ENCODE data around the gene KCNK6. TPM values are rescaled to one million over a fixed set of nuclear protein-coding genes. Genes with fewer than 3 reads are reported as not detected.

The KCNK6 gene
- total RNA-seq, 1 experiment from 2014 or later, result 6.5 TPM

DNA sequence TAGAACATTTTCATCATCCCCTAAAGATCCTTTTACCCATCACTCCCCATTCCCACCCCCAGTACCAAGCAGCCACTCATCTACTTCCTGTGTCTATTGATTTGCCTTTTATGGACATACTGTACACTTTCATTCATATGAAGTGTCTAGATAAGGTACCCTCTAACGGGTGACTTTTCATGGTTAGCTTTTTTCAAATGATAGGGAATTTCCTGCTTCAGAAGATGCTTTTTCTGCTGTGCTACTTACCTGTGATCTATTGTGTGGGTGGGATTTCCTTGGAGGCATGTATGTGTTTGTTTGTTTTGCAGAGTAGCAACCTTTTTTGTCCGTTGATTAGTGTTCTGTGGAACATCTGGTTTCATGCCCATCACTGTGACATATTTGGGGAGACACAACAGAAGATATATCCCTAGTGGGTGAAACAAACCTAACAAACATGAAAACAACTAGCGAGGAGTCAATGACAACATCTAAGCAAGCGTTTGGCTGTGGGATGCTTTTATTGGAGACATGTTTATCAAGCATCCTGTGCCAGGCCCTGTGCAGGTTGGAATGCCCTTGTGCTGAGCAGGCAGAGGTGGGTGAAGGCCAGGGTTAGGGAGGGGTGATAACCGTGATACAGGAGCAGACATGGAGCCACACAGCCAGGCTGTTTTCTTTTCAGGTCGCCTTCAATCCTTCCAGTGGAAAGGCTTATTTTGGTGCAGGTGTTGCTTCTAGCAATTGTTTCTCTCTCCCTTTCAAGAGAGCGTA lies 37.7 kb upstream of the KCNK6 start:
- Histone ChIP-seq H4K5ac (ENCODE audit: insufficient read length, low read depth, low read length) (no peak overlapping the region), H3T11ph (ENCODE audit: low read length) (no peak overlapping the region), H3K9ac (ENCODE audit: extremely low read depth, insufficient read length, low read length) (no peak overlapping the region), H2BK5ac (ENCODE audit: insufficient read length, low read length) (no peak overlapping the region), H3K79me2 (ENCODE audit: insufficient read depth, low read length) (peaks cover 8% of the 10 kb centered on the region; the same call in 1 of the 2 replicates), H3K27ac (ENCODE audit: insufficient read length, low read depth, low read length) (no peak overlapping the region), H4K8ac (replicated peaks; ENCODE audit: insufficient read length, low read depth, low read length) (no peak overlapping the region), H3K9me3 (ENCODE audit: control insufficient read depth, low read depth, low read length) (no peaks in the 10 kb centered on the region), H3K18ac (ENCODE audit: insufficient read length, low read depth, low read length) (no peak overlapping the region), H3K27me3 (ENCODE audit: insufficient read depth, low read length) (no peaks in the 10 kb centered on the region), H2AFZ (ENCODE audit: low read length) (no peak overlapping the region), H3K23me2 (ENCODE audit: insufficient read length, low read depth, low read length, poor library complexity, severe bottlenecking) (no peaks in the 10 kb centered on the region), H2BK120ac (ENCODE audit: low read depth, low read length, poor library complexity, severe bottlenecking) (no peak overlapping the region), H2AK5ac (ENCODE audit: insufficient read length, low read length) (no peak overlapping the region), H4K20me1 (ENCODE audit: control insufficient read depth, insufficient read depth, insufficient read length) (no peaks in the 10 kb centered on the region), H4K91ac (ENCODE audit: insufficient read length, low read depth, low read length) (no peak overlapping the region), H3K4ac (ENCODE audit: low read depth, low read length) (no peak overlapping the region), H3K79me1 (ENCODE audit: insufficient read depth, low read depth, low read length, poor library complexity, severe bottlenecking) (peaks cover 6% of the 10 kb centered on the region), H3K14ac (ENCODE audit: insufficient read depth, low read length) (no peak overlapping the region), H3K4me1 (ENCODE audit: insufficient read depth, low read length) (no peaks in the 10 kb centered on the region), H2BK15ac (ENCODE audit: low read depth, low read length) (no peak overlapping the region), H3K23ac (ENCODE audit: insufficient read length, low read depth, low read length) (no peak overlapping the region), H3K56ac (ENCODE audit: insufficient read length, low read depth, low read length) (no peak overlapping the region), H2BK12ac (ENCODE audit: insufficient read length, low read depth, low read length) (no peak overlapping the region), H2BK20ac (ENCODE audit: low read depth, low read length, poor library complexity, severe bottlenecking) (no peak overlapping the region), H3K4me2 (ENCODE audit: insufficient read depth, insufficient read length, low read length) (no peak overlapping the region)
- Mint-ChIP-seq H3K4me3 (no peak overlapping the region), H3K27me3 (ENCODE audit: low read depth) (no peaks in the 10 kb centered on the region), H3K27ac (peak overlapping the region in 2 of 3 experiments; percentile 43 to 79; a peak in 4 of 7 replicates), H3K4me1 (peaks cover 6 to 11% of the 10 kb centered on the region in 2 experiments; a peak in 2 of 4 replicates), H3K36me3 (ENCODE audit: insufficient read depth in 1 of 3, low read depth in 3 of 3) (peaks cover 10 to 50% (median 39%) of the 10 kb centered on the region in 3 experiments; a peak in 6 of 7 replicates), H3K9me3 (no peaks in the 10 kb centered on the region)
- no CpG with 5 or more reads among the region's 7 CpGs for WGBS (ENCODE audit: extremely low coverage, insufficient read length, low lambda C conversion rate)
- DNase-seq, result no peak
- TF ChIP-seq CTCF (conservative IDR thresholded peaks at IDR 0.05), result no peak

Measured in H9 (cell line).